Posterior vena cava (tissue), 2 donors: ENCODE results near the gene FGR. TPM values are rescaled to one million over a fixed set of nuclear protein-coding genes. Genes with fewer than 3 reads are reported as not detected.
A peak's percentile ranks its signal among the peaks of the same experiment; 100 is the strongest.
"Not testable (repeated sequence)": the region's sequence is repeated elsewhere in the genome, so short reads cannot be mapped to it uniquely, and the experiment has no call there.

Experiments used
- DNase-seq: peaks from one replicate; pipeline ENCODE4 v3.0.0-alpha.2; 2020; ENCODE audit warnings: low spot score
- intact Hi-C, 2 donors: fragments of 100-400 bp; cut with DNase I; formaldehyde crosslinking; loops; one replicate each; pipeline versions ENCODE4 v1.14.1 to v1.14.2; 2022 to 2023
- total RNA-seq, 2 donors: library from RNA; stranded (reverse); fragmentation: NEBNext Ultra II Directional; extraction: Animal tissue kit (Norgen Biotek cat#: 25700); gene quantifications; one replicate each; pipeline ENCODE4 v1.2.1, GENCODE V29; 2021
- donor health status: DM: yes; HTN: yes; CAD: no.
- donor health status: DM: yes; HTN: yes; CAD: no.

FGR gene
- total RNA-seq, 2 donors from 2014 or later: 21.9 to 22.5 TPM

GRCh38 chr1:27644369-27645070 lies 9.5 kb upstream of the FGR start:
- no peak for DNase-seq

GRCh38 chr1:27643600-27644368 lies 8.8 kb upstream of the FGR start:
- DNase-seq: no peak

More at GRCh38 chr1:27644369-27645070, 9.5 kb upstream of the FGR start:
- intact Hi-C loops: loop anchor here in 1 of 2 donors (5.0 kb wide), 2 partner anchors 32 to 278 kb away; no protein-coding TSS in a partner anchor

GRCh38 chr1:27640514-27640913 lies 5.5 kb upstream of the FGR start:
- intact Hi-C loops: loop anchor here in 1 of 2 donors (5.0 kb wide), 1 partner anchor 282 kb away; no protein-coding TSS in a partner anchor
- not testable (repeated sequence) for DNase-seq

More at GRCh38 chr1:27643600-27644368, 8.8 kb upstream of the FGR start:
- intact Hi-C loops: loop anchor here in 1 of 2 donors (1.0 to 5.0 kb wide), 2 partner anchors 20 to 279 kb away; no protein-coding TSS in a partner anchor

GRCh38 chr1:27638805-27639204 lies 3.8 kb upstream of the FGR start:
- intact Hi-C loops: no loop called here
- DNase-seq: no peak

GRCh38 chr1:27638047-27638734 lies 3.2 kb upstream of the FGR start:
- no peak for DNase-seq
- intact Hi-C loops: no loop called here

GRCh38 chr1:27635396-27636142 lies 584 bp upstream of the FGR start:
- no peak for DNase-seq
- intact Hi-C loops: loop anchor here in 1 of 2 donors (1.0 kb wide), 1 partner anchor 9 kb away; no protein-coding TSS in a partner anchor

- peak; percentile 88 for DNase-seq
- intact Hi-C loops: no loop called here
Measured at GRCh38 chr1:27634177-27634984, 604 bp downstream of the FGR start.

- intact Hi-C loops: no loop called here
- no peak for DNase-seq
Measured at GRCh38 chr1:27633640-27634176, 1.3 kb downstream of the FGR start.

- intact Hi-C loops: no loop called here
- no peak for DNase-seq
Measured at GRCh38 chr1:27633298-27633610, 1.7 kb downstream of the FGR start.

- no peak for DNase-seq
- intact Hi-C loops: no loop called here
Measured at GRCh38 chr1:27632387-27633297, 2.3 kb downstream of the FGR start.

GRCh38 chr1:27630859-27631491 lies 4.0 kb downstream of the FGR start:
- DNase-seq: no peak
- intact Hi-C loops: no loop called here

- intact Hi-C loops: no loop called here
- no peak for DNase-seq
Measured at GRCh38 chr1:27628712-27629111, 6.3 kb downstream of the FGR start.

GRCh38 chr1:27627733-27628132 lies 7.3 kb downstream of the FGR start:
- intact Hi-C loops, DNase-seq: not testable (repeated sequence)

- intact Hi-C loops: no loop called here
- no peak for DNase-seq
Measured at GRCh38 chr1:27627061-27627460, 7.9 kb downstream of the FGR start.

GRCh38 chr1:27626031-27626935 lies 8.7 kb downstream of the FGR start:
- intact Hi-C loops: loop anchor here in 1 of 2 donors (1.0 kb wide), 1 partner anchor 9 kb away; the partner anchor contains the start of gene FGR
- no peak for DNase-seq
